HK-2 (cell line): ENCODE results near the gene KIF5C.
A peak's percentile ranks its signal among the peaks of the same experiment; 100 is the strongest.
"Not testable (repeated sequence)": the region's sequence is repeated elsewhere in the genome, so short reads cannot be mapped to it uniquely, and the experiment has no call there.

ENCODE experiments used
- DNase-seq: peaks from one replicate; pipeline ENCODE4 v3.0.0-alpha.2; 2018; ENCODE audit not compliant: unreplicated experiment

KIF5C gene

DNA sequence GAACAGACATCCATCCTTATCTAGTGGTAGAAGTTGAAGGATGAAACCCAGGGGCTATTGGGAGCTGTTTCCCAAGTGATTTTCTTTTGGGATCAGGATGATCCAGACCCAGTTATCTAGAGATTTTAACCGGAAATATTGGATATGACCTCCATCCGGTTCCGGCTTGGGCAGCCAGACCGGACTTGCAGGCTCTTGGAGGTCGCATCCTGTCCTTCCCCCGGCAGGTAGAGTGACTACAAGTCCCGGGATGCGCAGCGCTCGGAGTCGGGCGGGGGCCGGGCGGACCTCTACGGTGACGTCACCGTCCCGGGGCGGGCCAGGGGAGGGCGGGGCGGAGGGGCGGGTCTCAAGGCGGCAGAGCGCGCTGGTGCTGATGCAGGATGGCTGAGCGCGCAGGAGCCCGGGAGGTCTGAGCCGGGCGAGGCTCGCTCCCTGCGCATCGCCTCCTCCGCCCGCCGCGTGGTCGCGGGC, at the start of gene KIF5C:
KIF5C (plus strand) TSS at position 360 of the 474 bp plus-strand sequence. CDS start 391 bp downstream, outside the sequence.
- peak; percentile 93 for DNase-seq

DNA sequence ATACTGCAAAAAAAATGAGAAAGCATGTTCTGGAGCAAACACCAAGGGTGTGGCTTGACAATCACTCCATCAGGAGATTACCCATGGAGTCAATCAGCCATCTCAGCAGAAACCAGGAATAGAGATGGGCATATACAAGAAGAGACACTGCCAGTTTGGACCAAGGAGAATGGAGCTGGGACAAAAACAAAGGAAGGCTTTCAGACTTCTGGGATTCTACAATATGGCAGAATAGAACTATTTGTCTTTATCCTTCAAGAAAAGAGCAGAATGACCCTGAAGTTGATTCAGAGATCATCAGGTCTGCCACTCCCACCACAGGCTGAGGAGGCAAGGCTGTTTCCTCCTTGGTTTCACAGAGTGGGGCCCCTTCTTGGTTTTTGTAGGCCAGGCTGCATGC, 48.2 kb upstream of the KIF5C start:
- DNase-seq: no peak

GRCh38 chr2:148828941-148829340, 46.1 kb upstream of the KIF5C start:
- no peak for DNase-seq

GRCh38 chr2:148829618-148830017, 45.4 kb upstream of the KIF5C start:
- no peak for DNase-seq

- DNase-seq: no peak
Observed at GRCh38 chr2:148832637-148833036, 42.4 kb upstream of the KIF5C start.

DNA sequence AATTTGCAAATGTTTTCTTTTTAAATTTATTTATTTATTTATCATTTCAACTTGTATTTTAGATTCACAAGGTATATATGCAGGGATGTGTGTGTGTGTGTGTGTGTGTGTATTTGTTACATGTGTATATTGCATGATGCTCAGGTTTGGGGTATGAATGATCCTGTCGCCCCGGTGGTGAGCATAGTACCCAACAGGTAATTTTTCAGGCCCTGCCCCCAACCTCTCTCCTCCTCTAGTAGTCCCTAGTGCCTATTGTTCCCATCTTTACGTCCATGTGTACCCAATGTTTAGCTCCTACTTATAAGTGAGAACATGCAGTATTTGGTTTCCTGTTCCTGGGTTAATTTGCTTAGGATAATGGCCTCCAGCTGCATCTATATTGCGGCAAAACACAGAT, 33.0 kb upstream of the KIF5C start:
- DNase-seq: no peak

DNA sequence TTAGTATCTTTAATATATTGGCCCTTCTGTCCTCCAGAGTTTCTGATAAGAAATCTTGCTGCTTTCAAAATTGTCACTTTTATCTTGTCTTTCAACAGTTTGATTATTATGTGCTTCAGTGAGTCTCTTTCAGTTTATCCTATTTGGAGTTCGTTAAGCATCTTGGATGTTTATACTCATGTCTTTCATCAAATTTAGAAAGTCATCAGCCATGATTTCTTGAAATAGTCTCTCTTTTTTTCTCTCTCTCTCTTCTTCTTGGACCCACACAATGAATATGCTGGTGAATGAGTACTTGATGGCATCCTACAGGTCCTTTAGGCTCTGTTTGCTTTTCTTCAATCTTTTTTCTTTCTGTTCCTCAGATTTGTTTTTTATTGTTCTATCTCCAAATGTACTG, 26.9 kb upstream of the KIF5C start:
- no peak for DNase-seq

DNA sequence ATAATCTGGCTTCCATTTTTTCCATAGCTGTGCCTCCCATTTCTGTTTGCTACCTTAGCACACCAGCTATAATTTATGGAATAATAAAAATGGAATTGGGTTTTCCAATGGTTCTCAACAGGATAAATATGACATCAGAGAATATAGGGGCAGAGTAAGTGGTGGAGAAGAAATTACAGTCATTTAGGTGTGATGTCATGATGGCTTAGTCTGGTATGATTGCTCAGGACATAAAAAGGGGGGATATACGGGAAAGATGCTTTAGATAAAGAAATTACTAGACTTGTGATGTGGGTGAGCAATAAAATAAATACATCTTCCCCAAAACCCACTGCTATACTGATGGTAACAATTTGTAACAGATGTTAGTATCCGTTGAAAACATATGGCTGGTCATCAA, 21.6 kb upstream of the KIF5C start:
- no peak for DNase-seq

GRCh38 chr2:148860037-148860436, 15.0 kb upstream of the KIF5C start:
- no peak for DNase-seq

DNA sequence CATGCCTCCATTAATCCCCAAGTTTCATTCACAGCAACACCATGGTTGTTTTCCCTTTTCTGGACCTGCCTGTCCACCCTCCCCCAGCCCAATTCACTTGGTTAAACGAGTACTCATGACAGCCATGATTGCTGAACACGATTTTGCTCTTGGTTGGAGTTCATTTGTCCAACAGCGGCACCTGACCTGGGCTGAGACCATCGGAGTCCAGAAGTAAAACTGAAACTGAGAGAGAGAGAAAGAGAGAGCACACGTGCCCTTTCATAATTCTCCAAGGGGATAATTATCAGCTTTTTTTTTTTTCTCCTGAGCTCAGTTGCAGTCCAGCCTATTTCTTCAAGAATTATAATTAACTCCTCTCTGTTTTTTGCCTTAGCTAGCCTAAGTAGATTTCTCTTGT, 13.7 kb upstream of the KIF5C start:
- no peak for DNase-seq

DNA sequence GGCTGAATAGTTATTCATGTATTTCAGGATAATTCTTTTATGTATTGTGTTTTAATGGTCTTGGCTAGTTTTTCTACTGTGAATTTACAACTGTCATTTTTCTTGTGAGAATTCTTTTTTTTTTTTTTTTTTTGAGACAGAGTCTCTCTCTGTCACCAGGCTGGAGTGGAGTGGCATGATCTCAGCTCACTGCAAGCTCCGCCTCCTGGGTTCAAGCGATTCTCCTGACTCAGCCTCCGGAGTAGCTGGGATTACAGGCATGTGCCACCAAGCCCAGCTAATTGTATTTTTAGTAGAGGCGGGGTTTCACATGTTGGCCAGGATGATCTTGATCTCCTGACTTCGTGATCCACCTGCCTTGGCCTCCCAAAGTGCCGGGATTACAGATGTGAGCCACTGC, 12.5 kb upstream of the KIF5C start:
- DNase-seq: not testable (repeated sequence)

- DNase-seq: no peak
Observed at GRCh38 chr2:148865512-148865911, 9.5 kb upstream of the KIF5C start.

DNA sequence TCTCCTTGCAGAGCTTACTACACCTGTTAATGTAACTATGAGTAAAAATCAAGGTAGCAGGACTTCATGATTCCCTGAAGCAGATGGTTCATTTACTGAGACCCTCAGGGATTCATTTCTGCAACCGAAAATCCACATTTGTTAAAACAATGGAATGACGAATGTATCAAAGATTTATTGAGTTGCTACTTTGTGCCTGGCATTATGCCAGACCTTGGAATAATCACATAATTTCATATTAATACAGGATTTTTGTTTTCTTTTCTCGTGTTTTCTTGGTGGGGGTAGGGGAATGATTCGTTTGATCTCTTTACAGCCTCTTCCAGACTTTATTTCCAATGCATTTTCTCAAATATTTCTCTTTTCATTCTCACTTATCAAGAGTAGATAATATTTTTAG, 8.9 kb upstream of the KIF5C start:
- DNase-seq: no peak

- no peak for DNase-seq
Observed at GRCh38 chr2:148867079-148867769, 7.8 kb upstream of the KIF5C start.

GRCh38 chr2:148875387-148876051, 492 bp downstream of the KIF5C start:
- DNase-seq: no peak

DNA sequence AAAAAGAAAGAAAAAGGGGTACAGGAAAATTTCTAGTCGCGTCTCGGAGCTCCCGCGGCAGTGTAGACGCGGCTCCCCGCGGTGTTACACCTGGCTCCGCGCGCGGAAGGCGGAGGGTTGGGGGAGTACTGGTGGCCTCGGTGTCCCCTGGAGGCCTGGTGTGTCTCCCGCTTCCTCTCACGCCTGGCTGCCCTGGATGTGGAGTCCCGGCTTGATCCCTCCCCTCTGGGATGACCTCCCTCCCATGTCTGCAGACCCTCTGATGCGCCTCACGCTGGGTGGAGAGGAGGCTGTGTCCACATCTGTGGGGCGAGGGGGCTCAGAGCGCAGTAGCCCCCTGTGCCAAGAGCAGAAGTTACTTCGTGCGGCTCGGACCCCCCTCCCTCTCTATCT, 1.2 kb downstream of the KIF5C start:
- no peak for DNase-seq

- no peak for DNase-seq
Observed at GRCh38 chr2:148876595-148877402, 1.8 kb downstream of the KIF5C start.

DNA sequence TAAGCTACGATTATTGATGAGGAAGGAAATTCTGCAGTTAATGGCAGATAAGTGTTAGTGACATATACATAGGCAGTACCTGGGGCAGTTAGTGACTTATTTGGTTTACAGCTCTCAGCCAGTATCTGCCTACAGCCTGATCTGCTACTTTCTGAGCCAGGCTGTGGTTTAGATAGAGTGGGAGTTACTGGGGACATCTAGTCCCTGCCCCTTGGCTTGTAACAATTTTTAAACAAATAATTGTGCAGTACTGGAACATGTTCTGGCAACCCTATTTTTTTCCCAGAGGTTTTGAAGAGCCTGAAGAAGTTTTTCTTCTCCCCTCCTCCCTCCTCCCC, 2.3 kb downstream of the KIF5C start:
- DNase-seq: no peak

GRCh38 chr2:148880636-148881035, 5.6 kb downstream of the KIF5C start:
- no peak for DNase-seq

GRCh38 chr2:148882051-148882450, 7.0 kb downstream of the KIF5C start:
- DNase-seq: no peak

DNA sequence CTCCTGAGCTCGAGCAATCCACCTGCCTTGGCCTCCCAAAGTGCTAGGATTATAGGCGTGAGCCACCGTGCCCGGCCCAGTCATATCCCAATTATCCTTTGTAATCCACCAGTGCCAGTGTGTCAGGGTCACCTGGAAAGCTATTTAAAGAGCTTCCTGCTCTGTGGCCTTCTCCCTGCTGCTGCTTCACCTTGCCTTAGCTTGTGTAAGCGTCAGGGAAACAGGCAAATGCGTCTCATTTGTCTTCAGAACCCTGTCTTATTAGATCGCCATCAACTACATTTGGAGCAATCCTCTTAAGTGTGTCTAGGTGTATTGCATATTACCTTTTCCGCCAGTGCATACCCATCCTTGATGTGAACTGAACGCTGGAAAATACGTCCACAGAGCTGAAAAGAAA, 10.2 kb downstream of the KIF5C start:
- no peak for DNase-seq

- no peak for DNase-seq
Observed at GRCh38 chr2:148885988-148886387, 11.0 kb downstream of the KIF5C start.
